AG09309 (cell line): ENCODE measurements around the gene MYH7.

Experiments
- DNase-seq: peaks from one replicate; pipeline ENCODE4 v3.0.0-alpha.2; 2010; ENCODE audit warnings: low read depth
- H3K4me3 ChIP-seq: 2 replicates; pipeline ENCODE4 v1.5.1; 2011; ENCODE audit warnings: mild to moderate bottlenecking, low read depth, low read length, moderate library complexity; ENCODE audit not compliant: control insufficient read depth
- CTCF ChIP-seq: IDR thresholded peaks from 2 replicates; pipeline ENCODE4 v1.5.1; 2011; ENCODE audit warnings: mild to moderate bottlenecking, low read depth, low read length, inconsistent platforms; ENCODE audit not compliant: insufficient read depth, control insufficient read depth; ENCODE audit errors: missing control alignments

The MYH7 gene

GRCh38 chr14:23450379-23450778 is 14.9 kb upstream of the MYH7 start:
- DNase-seq: no peak
- no peak overlapping the region for H3K4me3 ChIP-seq
- TF ChIP-seq CTCF: no peak

- no peak overlapping the region for H3K4me3 ChIP-seq
- no peak for TF ChIP-seq CTCF
- no peak for DNase-seq
Measured at GRCh38 chr14:23449314-23449713, 13.9 kb upstream of the MYH7 start.

GRCh38 chr14:23447361-23448350 is 12.2 kb upstream of the MYH7 start:
- no peak for TF ChIP-seq CTCF
- H3K4me3 ChIP-seq: no peak overlapping the region
- no peak for DNase-seq

- no peak for DNase-seq
- no peak for TF ChIP-seq CTCF
- H3K4me3 ChIP-seq: no peak overlapping the region
Measured at GRCh38 chr14:23446291-23446851, 10.9 kb upstream of the MYH7 start.

GRCh38 chr14:23445773-23446172 is 10.3 kb upstream of the MYH7 start:
- TF ChIP-seq CTCF: no peak
- H3K4me3 ChIP-seq: no peak overlapping the region
- no peak for DNase-seq

GRCh38 chr14:23444314-23444713 is 8.9 kb upstream of the MYH7 start:
- no peak overlapping the region for H3K4me3 ChIP-seq
- no peak for DNase-seq
- no peak for TF ChIP-seq CTCF
